ENCODE data around the gene CKAP5.

DNA sequence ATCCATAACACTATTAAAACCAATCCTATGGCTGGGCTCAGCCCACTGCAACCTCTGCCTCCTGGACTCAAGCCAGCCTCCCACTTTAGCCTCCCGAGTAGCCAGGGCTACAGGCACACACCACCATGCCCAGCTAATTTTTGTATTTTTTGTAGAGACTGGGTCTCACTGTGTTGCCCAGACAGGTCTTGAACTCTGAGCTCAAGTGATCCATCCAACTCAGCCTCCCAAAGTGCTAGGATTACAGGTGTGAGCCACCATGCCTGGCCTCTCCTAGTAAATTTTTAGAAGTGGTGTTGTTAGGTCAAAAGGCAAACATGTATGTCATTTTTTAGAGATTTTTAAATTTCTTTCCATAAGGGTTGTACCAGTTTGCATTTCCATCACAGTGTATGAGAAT is 112.8 kb downstream of the CKAP5 start:
- TF ChIP-seq, protein P1, sequence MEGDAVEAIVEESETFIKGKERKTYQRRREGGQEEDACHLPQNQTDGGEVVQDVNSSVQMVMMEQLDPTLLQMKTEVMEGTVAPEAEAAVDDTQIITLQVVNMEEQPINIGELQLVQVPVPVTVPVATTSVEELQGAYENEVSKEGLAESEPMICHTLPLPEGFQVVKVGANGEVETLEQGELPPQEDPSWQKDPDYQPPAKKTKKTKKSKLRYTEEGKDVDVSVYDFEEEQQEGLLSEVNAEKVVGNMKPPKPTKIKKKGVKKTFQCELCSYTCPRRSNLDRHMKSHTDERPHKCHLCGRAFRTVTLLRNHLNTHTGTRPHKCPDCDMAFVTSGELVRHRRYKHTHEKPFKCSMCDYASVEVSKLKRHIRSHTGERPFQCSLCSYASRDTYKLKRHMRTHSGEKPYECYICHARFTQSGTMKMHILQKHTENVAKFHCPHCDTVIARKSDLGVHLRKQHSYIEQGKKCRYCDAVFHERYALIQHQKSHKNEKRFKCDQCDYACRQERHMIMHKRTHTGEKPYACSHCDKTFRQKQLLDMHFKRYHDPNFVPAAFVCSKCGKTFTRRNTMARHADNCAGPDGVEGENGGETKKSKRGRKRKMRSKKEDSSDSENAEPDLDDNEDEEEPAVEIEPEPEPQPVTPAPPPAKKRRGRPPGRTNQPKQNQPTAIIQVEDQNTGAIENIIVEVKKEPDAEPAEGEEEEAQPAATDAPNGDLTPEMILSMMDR (conservative IDR thresholded peaks at IDR 0.05; ENCODE audit: low read depth in 2 of 2): no peak
- TF ChIP-seq EZH2 (IDR thresholded peaks at IDR 0.05; ENCODE audit: low read depth, unreplicated experiment) (no peak), POLR2AphosphoS5 (IDR thresholded peaks at IDR 0.05; ENCODE audit: low read depth) (no peak), EZH2phosphoT487 (IDR thresholded peaks at IDR 0.05; ENCODE audit: unreplicated experiment) (no peak), CREB1 (CRISPR knock-in tag; IDR thresholded peaks at IDR 0.05; ENCODE audit: low read depth) (no peak), STAT1 (IDR thresholded peaks at IDR 0.05; ENCODE audit: unreplicated experiment) (no peak), JUNB (IDR thresholded peaks at IDR 0.05; ENCODE audit: unreplicated experiment) (no peak)
- TF ChIP-seq, protein P2, sequence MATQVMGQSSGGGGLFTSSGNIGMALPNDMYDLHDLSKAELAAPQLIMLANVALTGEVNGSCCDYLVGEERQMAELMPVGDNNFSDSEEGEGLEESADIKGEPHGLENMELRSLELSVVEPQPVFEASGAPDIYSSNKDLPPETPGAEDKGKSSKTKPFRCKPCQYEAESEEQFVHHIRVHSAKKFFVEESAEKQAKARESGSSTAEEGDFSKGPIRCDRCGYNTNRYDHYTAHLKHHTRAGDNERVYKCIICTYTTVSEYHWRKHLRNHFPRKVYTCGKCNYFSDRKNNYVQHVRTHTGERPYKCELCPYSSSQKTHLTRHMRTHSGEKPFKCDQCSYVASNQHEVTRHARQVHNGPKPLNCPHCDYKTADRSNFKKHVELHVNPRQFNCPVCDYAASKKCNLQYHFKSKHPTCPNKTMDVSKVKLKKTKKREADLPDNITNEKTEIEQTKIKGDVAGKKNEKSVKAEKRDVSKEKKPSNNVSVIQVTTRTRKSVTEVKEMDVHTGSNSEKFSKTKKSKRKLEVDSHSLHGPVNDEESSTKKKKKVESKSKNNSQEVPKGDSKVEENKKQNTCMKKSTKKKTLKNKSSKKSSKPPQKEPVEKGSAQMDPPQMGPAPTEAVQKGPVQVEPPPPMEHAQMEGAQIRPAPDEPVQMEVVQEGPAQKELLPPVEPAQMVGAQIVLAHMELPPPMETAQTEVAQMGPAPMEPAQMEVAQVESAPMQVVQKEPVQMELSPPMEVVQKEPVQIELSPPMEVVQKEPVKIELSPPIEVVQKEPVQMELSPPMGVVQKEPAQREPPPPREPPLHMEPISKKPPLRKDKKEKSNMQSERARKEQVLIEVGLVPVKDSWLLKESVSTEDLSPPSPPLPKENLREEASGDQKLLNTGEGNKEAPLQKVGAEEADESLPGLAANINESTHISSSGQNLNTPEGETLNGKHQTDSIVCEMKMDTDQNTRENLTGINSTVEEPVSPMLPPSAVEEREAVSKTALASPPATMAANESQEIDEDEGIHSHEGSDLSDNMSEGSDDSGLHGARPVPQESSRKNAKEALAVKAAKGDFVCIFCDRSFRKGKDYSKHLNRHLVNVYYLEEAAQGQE (IDR thresholded peaks at IDR 0.05; ENCODE audit: unreplicated experiment): no peak
- TF ChIP-seq, protein P3, sequence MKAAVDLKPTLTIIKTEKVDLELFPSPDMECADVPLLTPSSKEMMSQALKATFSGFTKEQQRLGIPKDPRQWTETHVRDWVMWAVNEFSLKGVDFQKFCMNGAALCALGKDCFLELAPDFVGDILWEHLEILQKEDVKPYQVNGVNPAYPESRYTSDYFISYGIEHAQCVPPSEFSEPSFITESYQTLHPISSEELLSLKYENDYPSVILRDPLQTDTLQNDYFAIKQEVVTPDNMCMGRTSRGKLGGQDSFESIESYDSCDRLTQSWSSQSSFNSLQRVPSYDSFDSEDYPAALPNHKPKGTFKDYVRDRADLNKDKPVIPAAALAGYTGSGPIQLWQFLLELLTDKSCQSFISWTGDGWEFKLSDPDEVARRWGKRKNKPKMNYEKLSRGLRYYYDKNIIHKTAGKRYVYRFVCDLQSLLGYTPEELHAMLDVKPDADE (IDR thresholded peaks at IDR 0.05): no peak

All from GM23338 (cell line).